Fibroblast of the aortic adventitia (primary cell): Measurements from ENCODE around the gene NLK. TPM values are rescaled to one million over a fixed set of nuclear protein-coding genes. Genes with fewer than 3 reads are reported as not detected.
"Not testable (repeated sequence)": the region's sequence is repeated elsewhere in the genome, so short reads cannot be mapped to it uniquely, and the experiment has no call there.

Experiments
- DNase-seq: peaks from one replicate; pipeline ENCODE4 v3.0.0-alpha.2; 2010; ENCODE audit warnings: low read depth
- H3K4me3 ChIP-seq: 2 replicates; pipeline ENCODE4 v1.5.1; 2011; ENCODE audit warnings: low read depth, mild to moderate bottlenecking, control low read depth, low read length, moderate library complexity
- CTCF ChIP-seq: IDR thresholded peaks from 2 replicates; pipeline ENCODE4 v1.5.1; 2011; ENCODE audit warnings: mild to moderate bottlenecking, low read length, control low read depth, inconsistent platforms; ENCODE audit not compliant: insufficient read depth
- total RNA-seq: library from RNA; depleted of rRNA; stranded (reverse); fragments of >200 nt; gene quantifications from 2 replicates; pipeline ENCODE4 v1.2.3, GENCODE V29; 2012; ENCODE audit warnings: low replicate concordance

NLK gene
- total RNA-seq, 1 donor = 12.2 TPM

- TF ChIP-seq CTCF = no peak
- no peak for DNase-seq
- H3K4me3 ChIP-seq = no peak overlapping the region
Observed at GRCh38 chr17:28182559-28182958, 140.1 kb downstream of the NLK start.

GRCh38 chr17:28185658-28186057, 143.2 kb downstream of the NLK start:
- no peak for TF ChIP-seq CTCF
- H3K4me3 ChIP-seq = no peak overlapping the region
- no peak for DNase-seq

- H3K4me3 ChIP-seq, DNase-seq: not testable (repeated sequence)
Observed at GRCh38 chr17:28186472-28186871, 144.0 kb downstream of the NLK start.

GRCh38 chr17:28187931-28188330, 145.5 kb downstream of the NLK start:
- TF ChIP-seq CTCF = no peak
- no peak for DNase-seq
- H3K4me3 ChIP-seq = no peak overlapping the region

- DNase-seq = no peak
- H3K4me3 ChIP-seq = no peak overlapping the region
- TF ChIP-seq CTCF = no peak
Observed at GRCh38 chr17:28188841-28189263, 146.4 kb downstream of the NLK start.

GRCh38 chr17:28189667-28190066, 147.2 kb downstream of the NLK start:
- no peak for TF ChIP-seq CTCF
- no peak overlapping the region for H3K4me3 ChIP-seq
- DNase-seq = no peak

GRCh38 chr17:28191018-28191417, 148.5 kb downstream of the NLK start:
- DNase-seq = no peak

More at GRCh38 chr17:28191018-28191417, 148.5 kb downstream of the NLK start:
- no peak for TF ChIP-seq CTCF
- H3K4me3 ChIP-seq = no peak overlapping the region
